Astrocyte (in vitro differentiated cells and primary cell): ENCODE results near the gene SUGCT. TPM values are rescaled to one million over a fixed set of nuclear protein-coding genes. Genes with fewer than 3 reads are reported as not detected.

ENCODE experiments used
- DNase-seq: peaks from one replicate; pipeline ENCODE4 v3.0.0-alpha.2; 2010; ENCODE audit warnings: low read depth
- FAIRE-seq: peaks from 2 replicates; lab custom pipeline; 2011; peaks lifted over from hg19 to GRCh38; lab: Jason Lieb, UNC
- H2AFZ ChIP-seq: 2 replicates; pipeline ENCODE4 v1.6.0; 2012; ENCODE audit warnings: low read depth, low read length, inconsistent platforms
- H3K27ac ChIP-seq: 2 replicates; pipeline ENCODE4 v1.5.1; 2011; ENCODE audit warnings: low read depth, low read length, inconsistent platforms
- H3K27me3 ChIP-seq: 2 replicates; pipeline ENCODE4 v1.6.0; 2011; ENCODE audit warnings: low read length, inconsistent platforms; ENCODE audit not compliant: insufficient read depth
- H3K36me3 ChIP-seq: 2 replicates; pipeline ENCODE4 v1.5.1; 2011; ENCODE audit warnings: low read length, inconsistent platforms; ENCODE audit not compliant: insufficient read depth
- H3K4me1 ChIP-seq: 2 replicates; pipeline ENCODE4 v1.5.1; 2011; ENCODE audit warnings: low read length, inconsistent platforms; ENCODE audit not compliant: insufficient read depth
- H3K4me2 ChIP-seq: 2 replicates; pipeline ENCODE4 v1.6.0; 2012; ENCODE audit warnings: low read length, inconsistent platforms
- H3K4me3 ChIP-seq: 2 replicates; pipeline ENCODE4 v1.5.1; 2011; ENCODE audit warnings: low read depth, mild to moderate bottlenecking, low read length, inconsistent platforms; ENCODE audit not compliant: insufficient read depth
- H3K79me2 ChIP-seq: 2 replicates; pipeline ENCODE4 v1.6.0; 2012; ENCODE audit warnings: mild to moderate bottlenecking, low read length, inconsistent platforms; ENCODE audit not compliant: insufficient read depth
- H3K9ac ChIP-seq: 2 replicates; pipeline ENCODE4 v1.6.0; 2012; ENCODE audit warnings: mild to moderate bottlenecking, low read length, inconsistent platforms
- H3K9me3 ChIP-seq: 2 replicates; pipeline ENCODE4 v1.5.1; 2012; ENCODE audit warnings: low read depth, mild to moderate bottlenecking, low read length, inconsistent platforms; ENCODE audit not compliant: insufficient read depth
- H4K20me1 ChIP-seq: 2 replicates; pipeline ENCODE4 v1.6.0; 2012; ENCODE audit warnings: low read length, inconsistent platforms; ENCODE audit not compliant: insufficient read depth
- H3K27ac Mint-ChIP-seq: one replicate; pipeline ENCODE4 v1.8.0; 2021; ENCODE audit warnings: mild to moderate bottlenecking, mixed read lengths; ENCODE audit not compliant: unreplicated experiment
- H3K27me3 Mint-ChIP-seq: one replicate; pipeline ENCODE4 v1.8.0; 2021; ENCODE audit warnings: low read depth, mixed read lengths; ENCODE audit not compliant: unreplicated experiment
- H3K36me3 Mint-ChIP-seq: one replicate; pipeline ENCODE4 v1.8.0; 2021; ENCODE audit warnings: low read depth, mixed read lengths; ENCODE audit not compliant: unreplicated experiment
- H3K4me1 Mint-ChIP-seq: one replicate; pipeline ENCODE4 v1.8.0; 2021; ENCODE audit warnings: low read depth, mixed read lengths; ENCODE audit not compliant: unreplicated experiment
- H3K4me3 Mint-ChIP-seq: one replicate; pipeline ENCODE4 v1.8.0; 2021; ENCODE audit warnings: mild to moderate bottlenecking, moderate library complexity, mixed read lengths; ENCODE audit not compliant: unreplicated experiment
- H3K9me3 Mint-ChIP-seq: one replicate; pipeline ENCODE4 v1.8.0; 2021; ENCODE audit warnings: mild to moderate bottlenecking, mixed read lengths; ENCODE audit not compliant: unreplicated experiment
- CTCF ChIP-seq: IDR thresholded peaks from 2 replicates; pipeline ENCODE4 v1.5.1; 2011; ENCODE audit warnings: low read depth, mild to moderate bottlenecking, inconsistent platforms, low read length, moderate library complexity; ENCODE audit not compliant: insufficient read depth
- EZH2 ChIP-seq: IDR thresholded peaks from 2 replicates; pipeline ENCODE4 v1.6.1; 2012; ENCODE audit warnings: mild to moderate bottlenecking, low read length, inconsistent platforms; ENCODE audit not compliant: insufficient read depth
- total RNA-seq: library from RNA; stranded (reverse); gene quantifications from 2 replicates; pipeline ENCODE4 v1.2.1, GENCODE V29; 2021

SUGCT gene
- total RNA-seq, 1 donor from 2014 or later, result 15.5 TPM

- no peak for DNase-seq
- H3K9me3 Mint-ChIP-seq, result no peaks in the 10 kb centered on the region
- no peaks in the 10 kb centered on the region for H3K36me3 Mint-ChIP-seq
- Histone ChIP-seq H3K79me2 (no peaks in the 10 kb centered on the region), H4K20me1 (no peaks in the 10 kb centered on the region), H3K9me3 (no peaks in the 10 kb centered on the region), H3K4me1 (peaks cover 6% of the 10 kb centered on the region), H2AFZ (no peak overlapping the region), H3K4me2 (no peak overlapping the region), H3K27ac (no peak overlapping the region), H3K36me3 (no peaks in the 10 kb centered on the region), H3K4me3 (no peak overlapping the region), H3K27me3 (no peaks in the 10 kb centered on the region), H3K9ac (no peak overlapping the region)
- TF ChIP-seq CTCF (no peak), EZH2 (no peak)
- H3K4me3 Mint-ChIP-seq, result no peak overlapping the region
- FAIRE-seq, result no peak
- H3K27me3 Mint-ChIP-seq, result no peaks in the 10 kb centered on the region
- H3K4me1 Mint-ChIP-seq, result peaks cover 20% of the 10 kb centered on the region
- no peak overlapping the region for H3K27ac Mint-ChIP-seq
Measured at GRCh38 chr7:40746841-40747556, 612.2 kb downstream of the SUGCT start.

GRCh38 chr7:40747856-40748255 lies 613.1 kb downstream of the SUGCT start:
- H3K27me3 ChIP-seq, result no peaks in the 10 kb centered on the region
- H3K9me3 ChIP-seq, result no peaks in the 10 kb centered on the region
- H3K27me3 Mint-ChIP-seq, result no peaks in the 10 kb centered on the region
- no peaks in the 10 kb centered on the region for H3K36me3 ChIP-seq
- no peak overlapping the region for H3K4me3 ChIP-seq
- no peaks in the 10 kb centered on the region for H4K20me1 ChIP-seq
- H3K4me2 ChIP-seq, result no peak overlapping the region
- H3K4me1 ChIP-seq, result peaks cover 6% of the 10 kb centered on the region
- H3K4me1 Mint-ChIP-seq, result peaks cover 20% of the 10 kb centered on the region
- no peak for DNase-seq
- H3K27ac ChIP-seq, result no peak overlapping the region
- H3K36me3 Mint-ChIP-seq, result no peaks in the 10 kb centered on the region
- H3K27ac Mint-ChIP-seq, result no peak overlapping the region
- no peak overlapping the region for H3K9ac ChIP-seq
- no peaks in the 10 kb centered on the region for H3K79me2 ChIP-seq
- no peaks in the 10 kb centered on the region for H3K9me3 Mint-ChIP-seq
- H2AFZ ChIP-seq, result no peak overlapping the region
- TF ChIP-seq EZH2 (no peak), CTCF (no peak)
- no peak for FAIRE-seq
- H3K4me3 Mint-ChIP-seq, result no peak overlapping the region

DNA sequence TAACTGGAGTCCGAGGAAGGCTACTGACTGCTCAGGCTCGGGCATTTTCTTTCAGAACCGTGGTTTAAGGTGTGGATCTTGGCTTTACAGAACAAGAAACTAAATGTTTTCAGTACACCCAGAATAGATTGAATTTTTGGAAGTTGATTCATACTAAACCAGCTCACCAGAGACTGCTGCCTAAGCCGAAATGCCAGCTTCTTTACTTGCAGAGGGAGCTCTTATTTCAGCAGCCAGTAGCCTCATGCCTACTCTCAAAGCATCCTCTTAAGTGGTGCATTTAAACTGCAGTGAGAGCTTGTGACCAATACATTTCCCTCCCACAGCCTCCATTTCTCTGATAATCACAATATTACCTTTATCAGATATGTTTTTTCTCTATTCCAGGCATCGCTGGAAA lies 615.1 kb downstream of the SUGCT start:
- Histone ChIP-seq H3K27ac (no peak overlapping the region), H3K27me3 (no peaks in the 10 kb centered on the region), H4K20me1 (no peaks in the 10 kb centered on the region), H2AFZ (no peak overlapping the region), H3K79me2 (no peaks in the 10 kb centered on the region), H3K4me1 (peaks cover 6% of the 10 kb centered on the region), H3K36me3 (no peaks in the 10 kb centered on the region), H3K4me2 (peak overlapping the region; percentile 38), H3K4me3 (no peak overlapping the region), H3K9ac (peak overlapping the region; percentile 3), H3K9me3 (no peaks in the 10 kb centered on the region)
- DNase-seq, result peak; percentile 66
- no peaks in the 10 kb centered on the region for H3K36me3 Mint-ChIP-seq
- peaks cover 20% of the 10 kb centered on the region for H3K4me1 Mint-ChIP-seq
- no peaks in the 10 kb centered on the region for H3K27me3 Mint-ChIP-seq
- H3K4me3 Mint-ChIP-seq, result no peak overlapping the region
- H3K27ac Mint-ChIP-seq, result peak overlapping the region; percentile 47
- H3K9me3 Mint-ChIP-seq, result no peaks in the 10 kb centered on the region
- TF ChIP-seq EZH2 (no peak), CTCF (no peak)
- FAIRE-seq, result peak; percentile 58
